ENCODE data around the gene DBN1.

The DBN1 gene

DNA sequence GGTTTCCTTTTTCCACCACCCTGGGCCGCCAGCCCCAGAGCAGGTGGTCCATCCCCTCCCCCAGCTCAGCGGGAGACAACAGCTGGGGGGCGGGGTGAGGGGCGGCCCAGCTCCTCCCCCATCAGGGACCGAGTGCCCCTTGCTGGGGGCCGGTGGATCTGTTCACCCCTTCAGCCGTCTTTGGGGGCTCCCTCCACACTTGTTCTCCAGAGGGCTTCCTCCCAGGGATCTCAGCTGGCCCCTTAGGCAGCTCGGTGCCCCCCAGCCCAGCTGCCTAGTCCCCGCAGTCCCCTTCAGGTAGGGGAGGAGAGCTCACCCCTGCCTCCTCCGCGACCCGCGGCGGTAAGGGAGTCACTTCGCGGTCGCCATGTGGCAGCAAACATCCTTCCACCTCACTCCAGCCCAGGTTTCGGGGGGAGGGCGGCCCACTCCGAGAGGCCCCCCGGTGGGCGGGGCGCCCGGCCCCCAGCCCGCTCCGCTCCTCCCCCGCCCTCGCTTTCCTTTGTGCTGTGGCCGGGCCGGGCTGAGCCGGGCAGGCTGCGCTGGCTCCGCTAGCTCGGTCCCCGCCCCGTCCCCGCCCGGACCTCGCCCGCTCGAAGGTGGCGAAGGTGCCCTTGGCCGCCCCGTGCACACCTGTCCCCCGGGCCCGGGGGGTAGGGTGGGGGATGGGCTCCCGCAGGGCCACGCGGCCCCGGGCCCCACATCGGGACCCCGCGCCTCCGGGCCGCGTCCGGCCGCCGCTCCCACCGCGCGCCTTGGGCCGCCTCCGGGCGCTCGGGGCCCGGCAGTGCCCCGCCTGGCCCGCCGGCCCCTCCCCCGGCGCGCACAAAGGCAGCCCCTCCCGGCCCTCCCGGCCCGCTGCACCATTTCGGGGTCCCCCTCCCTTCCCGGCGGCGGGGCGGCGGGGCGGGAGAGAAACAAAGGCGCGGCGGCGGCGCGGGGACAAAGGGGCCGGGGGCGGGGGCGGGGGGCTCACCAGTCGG lies 683 bp downstream of the DBN1 start:
- peak; percentile 20 for DNase-seq

- DNase-seq, result peak; percentile 17
Measured at GRCh38 chr5:177471610-177472356, 1.7 kb downstream of the DBN1 start.

DNA sequence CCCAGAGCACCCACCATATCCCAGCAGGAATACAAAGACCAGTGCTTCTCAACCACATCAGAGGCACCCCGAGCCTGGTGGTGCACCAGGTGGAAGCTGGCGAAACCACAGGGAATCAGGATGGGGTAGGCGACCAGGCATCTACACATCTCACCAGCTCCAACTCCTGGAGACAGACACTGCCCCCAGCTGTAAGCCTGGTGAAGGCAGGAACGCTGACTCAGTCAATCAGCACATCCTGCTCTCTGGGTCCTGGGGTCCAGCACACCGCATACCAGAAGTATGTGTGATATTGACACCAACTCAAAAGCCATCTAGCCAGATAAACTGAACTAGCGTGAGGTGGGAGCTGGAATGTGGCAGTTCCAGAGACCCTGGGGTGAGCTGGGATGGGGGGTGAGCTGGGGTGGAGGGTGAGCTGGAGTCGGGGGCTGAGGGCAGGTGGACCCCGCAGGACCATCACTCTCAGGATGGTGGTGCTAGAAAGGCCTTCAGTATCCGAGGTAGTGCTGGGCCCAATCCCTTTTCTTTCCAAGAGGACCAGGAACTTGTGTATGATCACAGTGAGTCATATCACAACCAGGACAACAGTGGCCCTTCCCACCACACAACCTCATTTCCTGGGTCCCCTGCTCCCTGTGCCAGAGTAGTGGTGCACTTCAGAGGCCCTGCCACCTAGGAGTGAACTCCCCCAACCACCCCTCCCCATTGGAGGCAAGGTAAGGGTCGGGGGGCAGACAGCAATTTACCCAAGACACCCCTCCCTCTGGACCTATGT lies 2.5 kb downstream of the DBN1 start:
- no peak for DNase-seq

DNA sequence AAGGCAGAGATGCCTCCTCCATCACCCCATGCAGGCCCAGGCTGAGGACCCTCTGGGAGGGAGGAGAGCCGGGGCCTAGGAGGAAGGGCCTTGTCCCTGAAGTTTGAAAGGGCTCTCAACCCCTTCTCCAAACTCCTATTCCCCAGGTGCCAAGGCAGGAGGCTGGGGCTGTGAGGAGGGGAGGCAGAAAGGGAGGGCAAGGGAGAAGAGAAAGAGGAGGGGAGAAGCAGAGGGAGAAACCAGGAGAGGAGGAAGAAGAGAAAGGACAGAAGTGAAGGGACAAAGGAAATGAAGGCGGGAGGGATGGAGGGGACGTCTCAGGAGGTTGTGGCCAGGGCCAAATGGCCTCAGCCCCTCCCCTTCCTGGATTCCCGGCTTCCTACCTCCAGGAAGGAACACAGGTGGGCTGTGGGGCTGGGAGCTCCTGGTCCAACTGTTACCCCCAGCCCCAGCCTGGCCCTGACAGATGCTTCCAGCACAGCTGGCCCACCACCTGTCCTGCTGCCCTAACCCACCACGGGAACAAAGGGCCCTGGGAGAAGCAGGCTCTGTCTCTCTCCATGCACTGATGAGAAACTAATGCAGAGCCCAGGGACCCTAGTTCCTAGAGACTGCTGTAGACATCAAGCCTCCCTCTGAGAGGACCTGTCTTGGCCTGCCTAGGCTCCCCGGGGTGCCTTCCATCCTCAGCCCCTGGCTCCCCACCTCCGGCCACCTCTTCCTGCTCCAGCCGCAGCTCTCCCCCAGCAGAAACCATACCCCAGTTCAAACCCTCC lies 3.5 kb downstream of the DBN1 start:
- peak; percentile 55 for DNase-seq

DNA sequence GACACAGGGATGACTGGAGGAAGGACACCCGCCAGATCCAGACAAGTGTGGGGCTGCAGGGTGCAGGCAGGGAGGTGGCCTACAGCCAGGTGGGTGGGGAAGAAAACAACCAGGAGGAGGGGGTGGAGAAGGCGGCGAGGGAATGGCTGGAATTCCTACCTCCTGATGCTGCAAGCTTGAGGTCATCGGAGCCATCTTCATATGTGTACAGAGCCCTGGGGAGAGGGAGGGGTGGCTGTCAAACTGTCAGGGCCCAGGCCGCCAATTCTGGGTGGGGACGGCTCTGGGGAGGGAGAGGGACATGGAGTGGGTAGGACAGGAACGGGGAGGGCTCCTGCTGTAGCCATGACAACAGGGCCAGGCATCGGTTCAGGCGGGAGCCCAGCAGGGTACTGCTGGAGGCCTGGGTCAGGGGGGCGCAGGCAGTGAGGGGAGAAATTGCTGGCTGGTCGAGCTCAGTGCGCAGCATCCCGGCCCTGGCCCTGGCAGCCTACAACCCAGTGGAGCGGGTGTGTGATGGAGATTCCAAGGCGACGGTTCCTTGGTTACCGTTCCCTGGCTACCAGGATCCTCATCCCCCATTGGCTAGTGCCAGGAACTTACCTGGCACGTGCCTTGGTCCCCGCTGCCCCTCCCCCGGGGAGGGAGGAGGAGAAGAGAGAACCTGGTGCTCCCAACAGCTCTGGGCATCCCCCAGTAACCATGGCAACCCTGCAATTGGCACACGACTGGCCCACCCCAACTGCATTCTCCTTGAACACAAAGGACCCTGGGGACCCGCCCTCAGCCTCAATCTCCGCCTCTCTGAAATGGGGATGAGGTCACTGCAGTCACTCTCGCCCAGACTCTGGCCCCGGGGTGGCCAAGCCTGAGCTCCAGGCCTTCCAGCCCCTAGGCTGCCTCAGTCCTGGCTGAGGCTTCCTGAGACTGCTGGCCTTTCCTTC lies 4.5 kb downstream of the DBN1 start:
- DNase-seq, result peak; percentile 63

GRCh38 chr5:177468329-177468684 lies 5.1 kb downstream of the DBN1 start:
- DNase-seq, result no peak

DNA sequence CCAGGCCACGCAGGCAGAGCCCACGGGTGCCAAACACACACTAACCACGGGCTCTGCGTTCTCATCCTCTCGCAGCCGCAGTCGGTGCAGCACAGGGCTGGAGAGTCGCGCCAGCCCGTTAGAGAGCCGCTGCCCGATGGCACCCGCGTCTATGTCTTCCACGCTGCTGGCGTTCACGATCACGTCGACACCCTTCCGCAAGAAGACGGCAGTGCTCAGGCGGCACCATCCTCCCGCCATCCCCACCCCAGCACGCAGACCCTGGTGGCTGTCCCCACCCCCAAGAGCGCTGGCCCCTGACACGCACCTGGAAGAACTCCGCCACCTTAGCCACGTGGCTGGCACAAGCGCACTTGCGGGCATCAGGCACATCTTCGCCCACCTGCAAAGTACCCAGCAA lies 6.0 kb downstream of the DBN1 start:
- DNase-seq, result no peak

- no peak for DNase-seq
Measured at GRCh38 chr5:177466861-177467260, 6.6 kb downstream of the DBN1 start.

GRCh38 chr5:177465044-177465443 lies 8.4 kb downstream of the DBN1 start:
- DNase-seq, result no peak

GRCh38 chr5:177462021-177462670 lies 11.3 kb downstream of the DBN1 start:
- DNase-seq, result no peak

GRCh38 chr5:177459819-177460628 lies 13.4 kb downstream of the DBN1 start:
- DNase-seq, result no peak

- no peak for DNase-seq
Measured at GRCh38 chr5:177459357-177459756, 14.1 kb downstream of the DBN1 start.

DNA sequence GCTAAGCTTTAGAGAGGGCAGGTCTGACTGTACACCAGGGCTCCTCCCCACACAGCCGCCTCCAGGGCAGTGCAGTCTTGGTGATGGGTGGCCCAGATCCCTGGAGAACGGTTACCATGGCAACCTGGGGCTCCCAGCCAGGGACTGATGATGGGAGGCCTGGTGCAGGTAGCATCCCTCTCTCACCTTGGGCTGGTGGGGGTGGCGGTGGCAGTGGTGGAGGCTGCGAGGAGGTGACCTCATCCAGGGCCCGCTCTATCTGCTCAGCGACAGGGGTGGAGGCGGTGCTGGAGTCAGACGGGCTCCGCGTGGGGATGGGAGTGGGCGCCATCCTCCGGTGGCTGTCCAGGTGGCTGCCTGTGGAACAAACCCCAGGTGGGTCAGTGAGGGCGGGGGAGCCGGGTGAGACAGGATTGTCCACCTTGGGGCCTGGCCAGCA lies 14.5 kb downstream of the DBN1 start:
- DNase-seq, result peak; percentile 33

DNA sequence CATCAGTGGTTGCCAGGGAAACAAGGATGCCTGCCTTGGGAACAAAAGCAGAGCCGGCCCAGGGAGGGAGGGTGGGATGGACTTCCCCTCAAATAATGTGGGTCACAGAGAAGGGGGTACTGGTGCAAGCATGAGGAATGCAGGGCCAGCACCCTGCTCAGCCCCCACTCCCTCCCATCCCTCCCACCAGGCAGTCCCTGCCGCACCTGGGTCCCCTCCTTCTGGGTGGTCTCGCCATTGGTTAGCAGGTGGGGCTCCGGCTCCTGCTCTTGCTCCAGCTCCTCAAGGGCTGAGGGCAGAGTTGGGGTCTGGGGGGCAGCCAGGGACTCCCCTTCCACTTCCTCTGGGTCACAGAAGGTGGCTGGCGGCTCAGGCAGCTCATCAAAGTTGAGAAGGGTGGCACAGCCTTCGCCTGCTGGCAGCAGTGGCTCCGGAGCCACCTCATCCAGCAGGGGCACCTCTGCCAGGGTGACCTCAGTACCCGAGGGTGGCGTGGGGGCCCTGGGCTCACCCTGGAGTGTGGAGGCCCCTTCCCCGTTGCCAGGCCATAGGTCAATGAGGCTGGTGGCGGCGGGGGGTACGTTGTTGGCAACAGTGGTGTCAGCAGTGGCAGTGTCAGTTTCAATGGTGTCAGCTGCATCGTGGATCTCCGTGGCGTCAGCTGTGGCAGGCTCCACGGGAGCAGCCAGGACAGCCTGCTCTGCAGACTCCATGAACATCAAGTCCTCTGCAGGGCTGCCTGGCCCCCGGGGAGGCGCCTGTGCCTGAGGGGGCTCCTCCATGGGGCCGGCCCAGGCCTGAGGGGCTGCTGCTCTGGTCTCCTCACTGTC lies 15.4 kb downstream of the DBN1 start:
- no peak for DNase-seq

GRCh38 chr5:177456976-177457851 lies 16.2 kb downstream of the DBN1 start:
- peak; percentile 96 for DNase-seq

- DNase-seq, result no peak
Measured at GRCh38 chr5:177456591-177456964, 16.9 kb downstream of the DBN1 start.

GRCh38 chr5:177455661-177456590 lies 17.5 kb downstream of the DBN1 start:
- DNase-seq, result peak; percentile 89

Data from COR-L47 (cell line).